Breast epithelium (tissue), 3 donors: Measurements from ENCODE around the gene DNAI2.

Experiments
- CTCF ChIP-seq, 3 donors: fragments of 450-650 bp; IDR thresholded peaks; one replicate each; pipeline ENCODE4 v1.5.1; 2016 to 2017; ENCODE audit warnings: antibody characterized with exemption in 3 of 3, mild to moderate bottlenecking in 3 of 3, moderate library complexity in 3 of 3
- POLR2AphosphoS5 ChIP-seq, 3 donors: sonication (generic); formaldehyde crosslinking; IDR thresholded peaks; one replicate each; pipeline ENCODE4 v1.6.1; 2017; ENCODE audit warnings: antibody characterized with exemption in 3 of 3

GRCh38 chr17:74290340-74290739 lies 16.3 kb downstream of the DNAI2 start:
- TF ChIP-seq CTCF (IDR thresholded peaks at IDR 0.05) (no peak), POLR2AphosphoS5 (IDR thresholded peaks at IDR 0.05) (no peak)
